NCI-H345 treated with DMSO at 0.1 percent for 48 hours (cell line): ENCODE results near the gene KCNMA1.

Experiments
- DNase-seq: peaks from one replicate; lab custom pipeline; 2025; ENCODE audit not compliant: unreplicated experiment; lab: John Stamatoyannopoulos, UW

Gene KCNMA1

GRCh38 chr10:77635402-77636227 is 2.0 kb downstream of the KCNMA1 start:
- no peak for DNase-seq

GRCh38 chr10:77634939-77635338 is 2.7 kb downstream of the KCNMA1 start:
- DNase-seq: peak; percentile 10

- no peak for DNase-seq
These were observed 4.2 kb downstream of the KCNMA1 start for GRCh38 chr10:77633376-77633775.

- DNase-seq: no peak
These were observed 6.4 kb downstream of the KCNMA1 start for GRCh38 chr10:77631241-77631640.

- no peak for DNase-seq
These were observed 7.1 kb downstream of the KCNMA1 start for GRCh38 chr10:77630507-77630848.

GRCh38 chr10:77629775-77630506 is 7.7 kb downstream of the KCNMA1 start:
- no peak for DNase-seq

GRCh38 chr10:77628906-77629730 is 8.5 kb downstream of the KCNMA1 start:
- DNase-seq: no peak

- no peak for DNase-seq
These were observed 11.2 kb downstream of the KCNMA1 start for GRCh38 chr10:77626266-77626935.

- no peak for DNase-seq
These were observed 12.2 kb downstream of the KCNMA1 start for GRCh38 chr10:77625379-77625778.

GRCh38 chr10:77622889-77623291 is 14.7 kb downstream of the KCNMA1 start:
- DNase-seq: no peak

- no peak for DNase-seq
These were observed 16.9 kb downstream of the KCNMA1 start for GRCh38 chr10:77620731-77621130.

- DNase-seq: no peak
These were observed 17.5 kb downstream of the KCNMA1 start for GRCh38 chr10:77619964-77620703.

- DNase-seq: no peak
These were observed 19.5 kb downstream of the KCNMA1 start for GRCh38 chr10:77618117-77618516.

- DNase-seq: no peak
These were observed 20.8 kb downstream of the KCNMA1 start for GRCh38 chr10:77616766-77617165.

GRCh38 chr10:77614778-77615625 is 22.6 kb downstream of the KCNMA1 start:
- DNase-seq: no peak

GRCh38 chr10:77613476-77614130 is 24.0 kb downstream of the KCNMA1 start:
- DNase-seq: no peak

GRCh38 chr10:77611670-77612069 is 25.9 kb downstream of the KCNMA1 start:
- no peak for DNase-seq

GRCh38 chr10:77611221-77611620 is 26.4 kb downstream of the KCNMA1 start:
- no peak for DNase-seq

- DNase-seq: no peak
These were observed 27.8 kb downstream of the KCNMA1 start for GRCh38 chr10:77609781-77610272.
